ENCODE results near the gene PUS1. TPM values are rescaled to one million over a fixed set of nuclear protein-coding genes. Genes with fewer than 3 reads are reported as not detected.

PUS1 gene
- total and polyA plus RNA-seq, 9 of the 15 experiments (the other 6 are each of a cell fraction or from before 2014, with no cell fraction given) = 1.9 to 90.8 (median 30.0) TPM

DNA sequence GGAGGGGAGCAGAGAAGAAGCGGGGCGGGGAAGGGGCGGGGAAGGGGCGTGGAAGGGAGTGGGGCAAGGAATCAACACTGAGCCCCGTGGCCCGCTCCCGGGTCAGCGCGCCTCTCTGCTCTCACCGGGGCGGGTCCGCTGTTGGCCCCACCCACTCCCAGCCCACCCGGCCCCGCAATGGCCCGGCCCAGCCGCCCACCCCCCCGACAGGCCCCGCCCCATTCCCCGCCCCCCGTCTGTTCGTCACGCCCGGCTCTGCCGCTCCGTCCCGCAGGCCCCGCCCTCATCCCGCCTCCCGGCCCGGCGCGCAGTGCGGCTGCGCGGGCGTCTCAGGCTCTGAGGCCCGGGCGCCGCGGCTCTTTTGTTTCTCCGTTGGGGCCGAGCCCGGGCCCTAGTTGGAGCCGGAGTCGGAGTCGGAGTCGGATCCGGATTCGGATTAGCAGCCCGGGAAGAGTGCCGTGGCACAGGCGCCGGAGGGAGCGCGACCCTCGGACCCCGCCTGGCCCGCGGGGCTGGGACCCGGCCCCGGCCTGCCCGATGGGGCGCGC lies 34.7 kb upstream of the PUS1 start, which contains the start of gene ULK1 (continued):
- TF ChIP-seq, protein P1, sequence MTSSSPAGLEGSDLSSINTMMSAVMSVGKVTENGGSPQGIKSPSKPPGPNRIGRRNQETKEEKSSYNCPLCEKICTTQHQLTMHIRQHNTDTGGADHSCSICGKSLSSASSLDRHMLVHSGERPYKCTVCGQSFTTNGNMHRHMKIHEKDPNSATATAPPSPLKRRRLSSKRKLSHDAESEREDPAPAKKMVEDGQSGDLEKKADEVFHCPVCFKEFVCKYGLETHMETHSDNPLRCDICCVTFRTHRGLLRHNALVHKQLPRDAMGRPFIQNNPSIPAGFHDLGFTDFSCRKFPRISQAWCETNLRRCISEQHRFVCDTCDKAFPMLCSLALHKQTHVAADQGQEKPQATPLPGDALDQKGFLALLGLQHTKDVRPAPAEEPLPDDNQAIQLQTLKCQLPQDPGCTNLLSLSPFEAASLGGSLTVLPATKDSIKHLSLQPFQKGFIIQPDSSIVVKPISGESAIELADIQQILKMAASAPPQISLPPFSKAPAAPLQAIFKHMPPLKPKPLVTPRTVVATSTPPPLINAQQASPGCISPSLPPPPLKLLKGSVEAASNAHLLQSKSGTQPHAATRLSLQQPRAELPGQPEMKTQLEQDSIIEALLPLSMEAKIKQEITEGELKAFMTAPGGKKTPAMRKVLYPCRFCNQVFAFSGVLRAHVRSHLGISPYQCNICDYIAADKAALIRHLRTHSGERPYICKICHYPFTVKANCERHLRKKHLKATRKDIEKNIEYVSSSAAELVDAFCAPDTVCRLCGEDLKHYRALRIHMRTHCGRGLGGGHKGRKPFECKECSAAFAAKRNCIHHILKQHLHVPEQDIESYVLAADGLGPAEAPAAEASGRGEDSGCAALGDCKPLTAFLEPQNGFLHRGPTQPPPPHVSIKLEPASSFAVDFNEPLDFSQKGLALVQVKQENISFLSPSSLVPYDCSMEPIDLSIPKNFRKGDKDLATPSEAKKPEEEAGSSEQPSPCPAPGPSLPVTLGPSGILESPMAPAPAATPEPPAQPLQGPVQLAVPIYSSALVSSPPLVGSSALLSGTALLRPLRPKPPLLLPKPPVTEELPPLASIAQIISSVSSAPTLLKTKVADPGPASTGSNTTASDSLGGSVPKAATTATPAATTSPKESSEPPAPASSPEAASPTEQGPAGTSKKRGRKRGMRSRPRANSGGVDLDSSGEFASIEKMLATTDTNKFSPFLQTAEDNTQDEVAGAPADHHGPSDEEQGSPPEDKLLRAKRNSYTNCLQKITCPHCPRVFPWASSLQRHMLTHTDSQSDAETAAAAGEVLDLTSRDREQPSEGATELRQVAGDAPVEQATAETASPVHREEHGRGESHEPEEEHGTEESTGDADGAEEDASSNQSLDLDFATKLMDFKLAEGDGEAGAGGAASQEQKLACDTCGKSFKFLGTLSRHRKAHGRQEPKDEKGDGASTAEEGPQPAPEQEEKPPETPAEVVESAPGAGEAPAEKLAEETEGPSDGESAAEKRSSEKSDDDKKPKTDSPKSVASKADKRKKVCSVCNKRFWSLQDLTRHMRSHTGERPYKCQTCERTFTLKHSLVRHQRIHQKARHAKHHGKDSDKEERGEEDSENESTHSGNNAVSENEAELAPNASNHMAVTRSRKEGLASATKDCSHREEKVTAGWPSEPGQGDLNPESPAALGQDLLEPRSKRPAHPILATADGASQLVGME (CRISPR knock-in tag; IDR thresholded peaks at IDR 0.05) = no peak
- no peak for TF ChIP-seq BACH1 (tag; IDR thresholded peaks at IDR 0.05)
- TF ChIP-seq ZEB2 (IDR thresholded peaks at IDR 0.05) = no peak
- TF ChIP-seq, protein P2, sequence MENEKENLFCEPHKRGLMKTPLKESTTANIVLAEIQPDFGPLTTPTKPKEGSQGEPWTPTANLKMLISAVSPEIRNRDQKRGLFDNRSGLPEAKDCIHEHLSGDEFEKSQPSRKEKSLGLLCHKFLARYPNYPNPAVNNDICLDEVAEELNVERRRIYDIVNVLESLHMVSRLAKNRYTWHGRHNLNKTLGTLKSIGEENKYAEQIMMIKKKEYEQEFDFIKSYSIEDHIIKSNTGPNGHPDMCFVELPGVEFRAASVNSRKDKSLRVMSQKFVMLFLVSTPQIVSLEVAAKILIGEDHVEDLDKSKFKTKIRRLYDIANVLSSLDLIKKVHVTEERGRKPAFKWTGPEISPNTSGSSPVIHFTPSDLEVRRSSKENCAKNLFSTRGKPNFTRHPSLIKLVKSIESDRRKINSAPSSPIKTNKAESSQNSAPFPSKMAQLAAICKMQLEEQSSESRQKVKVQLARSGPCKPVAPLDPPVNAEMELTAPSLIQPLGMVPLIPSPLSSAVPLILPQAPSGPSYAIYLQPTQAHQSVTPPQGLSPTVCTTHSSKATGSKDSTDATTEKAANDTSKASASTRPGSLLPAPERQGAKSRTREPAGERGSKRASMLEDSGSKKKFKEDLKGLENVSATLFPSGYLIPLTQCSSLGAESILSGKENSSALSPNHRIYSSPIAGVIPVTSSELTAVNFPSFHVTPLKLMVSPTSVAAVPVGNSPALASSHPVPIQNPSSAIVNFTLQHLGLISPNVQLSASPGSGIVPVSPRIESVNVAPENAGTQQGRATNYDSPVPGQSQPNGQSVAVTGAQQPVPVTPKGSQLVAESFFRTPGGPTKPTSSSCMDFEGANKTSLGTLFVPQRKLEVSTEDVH (IDR thresholded peaks at IDR 0.05; ENCODE audit: low read depth, partially characterized antibody) = no peak
- TF ChIP-seq, protein P3, sequence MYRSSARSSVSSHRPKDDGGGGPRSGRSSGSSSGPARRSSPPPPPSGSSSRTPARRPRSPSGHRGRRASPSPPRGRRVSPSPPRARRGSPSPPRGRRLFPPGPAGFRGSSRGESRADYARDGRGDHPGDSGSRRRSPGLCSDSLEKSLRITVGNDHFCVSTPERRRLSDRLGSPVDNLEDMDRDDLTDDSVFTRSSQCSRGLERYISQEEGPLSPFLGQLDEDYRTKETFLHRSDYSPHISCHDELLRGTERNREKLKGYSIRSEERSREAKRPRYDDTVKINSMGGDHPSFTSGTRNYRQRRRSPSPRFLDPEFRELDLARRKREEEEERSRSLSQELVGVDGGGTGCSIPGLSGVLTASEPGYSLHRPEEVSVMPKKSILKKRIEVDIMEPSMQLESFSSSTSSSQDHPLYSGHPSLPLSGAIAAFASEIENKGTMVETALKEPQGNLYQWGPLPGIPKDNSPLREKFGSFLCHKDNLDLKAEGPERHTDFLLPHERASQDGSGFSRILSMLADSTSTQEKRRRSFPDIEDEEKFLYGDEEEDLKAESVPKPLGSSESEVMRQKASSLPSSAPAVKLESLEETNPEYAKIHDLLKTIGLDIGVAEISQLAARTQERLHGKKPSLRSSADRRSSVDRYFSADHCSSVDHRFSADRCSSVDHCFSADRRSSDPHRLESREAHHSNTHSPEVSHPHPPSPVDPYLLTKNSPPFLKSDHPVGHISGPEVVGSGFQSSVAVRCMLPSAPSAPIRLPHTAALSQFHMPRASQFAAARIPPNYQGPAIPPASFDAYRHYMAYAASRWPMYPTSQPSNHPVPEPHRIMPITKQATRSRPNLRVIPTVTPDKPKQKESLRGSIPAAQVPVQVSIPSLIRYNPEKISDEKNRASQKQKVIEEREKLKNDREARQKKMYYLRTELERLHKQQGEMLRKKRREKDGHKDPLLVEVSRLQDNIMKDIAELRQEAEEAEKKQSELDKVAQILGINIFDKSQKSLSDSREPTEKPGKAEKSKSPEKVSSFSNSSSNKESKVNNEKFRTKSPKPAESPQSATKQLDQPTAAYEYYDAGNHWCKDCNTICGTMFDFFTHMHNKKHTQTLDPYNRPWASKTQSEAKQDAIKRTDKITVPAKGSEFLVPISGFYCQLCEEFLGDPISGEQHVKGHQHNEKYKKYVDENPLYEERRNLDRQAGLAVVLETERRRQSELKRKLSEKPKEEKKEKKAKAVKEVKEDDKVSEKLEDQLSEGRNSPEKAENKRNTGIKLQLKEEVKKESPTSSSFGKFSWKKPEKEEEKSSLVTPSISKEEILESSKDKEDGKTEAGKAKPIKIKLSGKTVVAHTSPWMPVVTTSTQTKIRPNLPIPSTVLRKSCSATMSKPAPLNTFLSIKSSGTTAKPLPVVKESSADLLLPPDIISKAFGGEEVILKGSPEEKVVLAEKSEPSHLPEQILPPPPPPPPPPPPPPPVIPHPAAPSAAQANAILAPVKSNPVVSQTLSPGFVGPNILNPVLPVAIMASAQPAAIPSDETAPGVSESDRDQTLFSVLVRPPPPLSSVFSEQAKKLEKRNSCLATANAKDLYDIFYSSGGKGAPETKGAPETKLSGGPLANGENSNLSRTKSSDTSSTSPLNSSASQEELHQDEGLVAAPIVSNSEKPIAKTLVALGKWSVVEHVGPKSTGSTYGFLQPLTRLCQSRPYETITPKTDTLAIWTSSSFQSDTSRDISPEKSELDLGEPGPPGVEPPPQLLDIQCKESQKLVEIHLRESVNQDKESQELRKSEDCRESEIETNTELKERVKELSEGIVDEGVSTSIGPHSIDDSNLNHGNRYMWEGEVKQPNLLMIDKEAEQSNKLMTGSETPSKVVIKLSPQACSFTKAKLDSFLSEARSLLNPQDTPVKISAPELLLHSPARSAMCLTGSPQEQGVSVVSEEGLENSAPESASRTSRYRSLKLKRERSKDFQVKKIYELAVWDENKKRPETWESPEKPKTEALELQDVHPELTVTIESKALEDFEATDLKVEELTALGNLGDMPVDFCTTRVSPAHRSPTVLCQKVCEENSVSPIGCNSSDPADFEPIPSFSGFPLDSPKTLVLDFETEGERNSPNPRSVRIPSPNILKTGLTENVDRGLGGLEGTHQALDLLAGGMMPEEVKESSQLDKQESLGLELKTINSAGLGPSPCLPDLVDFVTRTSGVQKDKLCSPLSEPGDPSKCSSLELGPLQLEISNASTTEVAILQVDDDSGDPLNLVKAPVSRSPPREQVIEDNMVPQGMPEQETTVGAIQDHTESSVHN (IDR thresholded peaks at IDR 0.05; ENCODE audit: borderline replicate concordance in 1 of 2, low read depth in 1 of 2) = no peak
- TF ChIP-seq CBX2 (IDR thresholded peaks at IDR 0.05; ENCODE audit: insufficient read depth, low read length, poor library complexity, severe bottlenecking) = no peak
- no peak for TF ChIP-seq STAT5A (IDR thresholded peaks at IDR 0.05; ENCODE audit: borderline replicate concordance, low read length)
- TF ChIP-seq ZNF212 (CRISPR knock-in tag; IDR thresholded peaks at IDR 0.05) = no peak
- TF ChIP-seq MTA3 (IDR thresholded peaks at IDR 0.05; ENCODE audit: borderline replicate concordance) = no peak
- no peak for TF ChIP-seq CEBPG (CRISPR knock-in tag; IDR thresholded peaks at IDR 0.05)
- TF ChIP-seq CEBPG (tag; conservative IDR thresholded peaks at IDR 0.05 in 1 of 2, IDR thresholded peaks at IDR 0.05 in 1 of 2) = no peak
